ENCODE results near the gene NPHP4. TPM values are rescaled to one million over a fixed set of nuclear protein-coding genes. Genes with fewer than 3 reads are reported as not detected.
"Not testable (repeated sequence)": the region's sequence is repeated elsewhere in the genome, so short reads cannot be mapped to it uniquely, and the experiment has no call there.

Gene NPHP4
- polyA plus RNA-seq, 4 donors: 6.8 to 17.1 (median 10.8) TPM

DNA sequence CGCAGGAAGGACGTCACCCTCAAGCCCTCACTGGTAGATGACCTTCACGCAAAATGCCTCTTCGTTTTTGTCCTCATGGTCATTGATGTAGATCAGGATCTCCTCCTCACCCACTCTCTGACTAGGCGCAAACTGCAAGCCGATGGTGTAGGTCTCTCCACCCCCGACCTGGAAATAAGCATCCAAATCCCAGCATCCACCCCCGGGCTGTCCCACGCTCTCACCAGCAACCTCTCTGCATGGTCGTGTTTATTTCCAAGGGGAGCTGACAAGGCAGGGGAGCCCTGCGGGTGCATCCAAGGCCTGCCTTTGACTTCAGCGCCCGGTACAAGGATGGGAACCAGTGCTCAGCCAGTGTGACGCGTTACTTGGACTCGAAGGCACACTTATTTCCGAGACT lies 129.0 kb downstream of the NPHP4 start:
- no peak for DNase-seq (ENCODE audit: low read depth in 4 of 4, low spot score in 3 of 4)

DNA sequence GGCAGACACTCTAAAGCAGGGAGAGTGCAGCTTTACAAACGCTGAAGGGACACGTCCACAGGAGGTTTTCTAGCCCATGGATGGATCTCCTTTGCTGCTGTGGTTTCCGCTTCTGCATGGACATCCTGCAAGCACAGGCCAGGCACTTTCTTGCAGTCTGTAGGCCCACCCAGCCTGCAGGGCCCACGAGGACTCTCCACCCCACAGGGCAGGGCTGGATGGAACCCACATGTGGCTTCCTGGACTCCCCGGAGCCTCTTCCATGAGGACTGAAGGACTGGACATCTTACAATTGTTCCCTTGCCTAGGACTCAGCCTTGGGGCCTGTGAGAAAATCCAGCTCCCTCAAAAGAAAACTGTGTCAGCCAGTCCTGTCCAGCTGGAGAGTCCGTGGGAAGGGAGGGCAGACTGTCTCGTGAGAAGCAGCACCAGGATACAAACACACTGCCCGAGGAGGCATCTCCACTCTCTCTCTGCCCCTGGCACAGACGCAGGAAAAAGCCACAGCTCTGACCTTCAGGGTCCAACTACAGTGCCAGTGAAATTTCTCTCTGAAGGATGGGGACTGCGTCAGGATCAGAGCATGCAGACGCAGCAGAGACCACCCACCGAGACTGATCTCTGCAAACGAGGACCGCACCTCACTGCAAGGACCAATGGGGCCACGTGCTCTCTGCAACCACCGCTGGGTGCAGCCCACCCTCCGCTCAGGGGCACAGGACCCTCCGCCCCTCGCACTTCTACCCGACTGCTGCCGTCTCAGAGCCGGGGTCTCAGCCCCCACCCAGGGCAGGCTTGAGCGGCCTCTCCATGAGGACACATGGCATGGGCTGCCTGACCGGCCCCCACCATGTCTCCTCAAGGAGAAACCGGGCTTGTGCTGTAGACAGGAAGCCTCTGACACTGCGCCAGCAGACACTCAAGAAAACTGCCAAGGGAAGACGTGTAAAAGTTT lies 130.1 kb downstream of the NPHP4 start:
- DNase-seq (ENCODE audit: low read depth in 4 of 4, low spot score in 3 of 4): no peak

DNA sequence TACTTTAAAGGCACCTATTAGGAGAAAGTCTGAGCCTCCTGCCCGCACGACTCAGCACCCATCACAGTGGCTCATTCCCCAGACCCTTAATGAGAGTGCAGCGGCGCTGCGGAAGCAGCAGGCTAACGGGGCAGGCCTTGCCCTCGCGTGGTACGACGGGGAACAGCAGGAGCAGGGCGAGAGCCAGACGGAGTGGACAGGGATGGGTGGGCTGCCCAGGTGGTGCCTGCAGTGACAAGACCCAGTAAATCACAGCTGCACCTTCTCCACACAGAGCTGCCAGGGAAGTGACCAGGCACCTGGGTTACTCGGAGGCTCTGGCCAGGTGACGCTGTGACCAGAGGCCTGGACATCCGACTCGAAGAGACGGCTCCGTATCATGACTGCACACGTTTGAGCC lies 131.9 kb downstream of the NPHP4 start:
- no peak for DNase-seq (ENCODE audit: low read depth in 4 of 4, low spot score in 3 of 4)

DNA sequence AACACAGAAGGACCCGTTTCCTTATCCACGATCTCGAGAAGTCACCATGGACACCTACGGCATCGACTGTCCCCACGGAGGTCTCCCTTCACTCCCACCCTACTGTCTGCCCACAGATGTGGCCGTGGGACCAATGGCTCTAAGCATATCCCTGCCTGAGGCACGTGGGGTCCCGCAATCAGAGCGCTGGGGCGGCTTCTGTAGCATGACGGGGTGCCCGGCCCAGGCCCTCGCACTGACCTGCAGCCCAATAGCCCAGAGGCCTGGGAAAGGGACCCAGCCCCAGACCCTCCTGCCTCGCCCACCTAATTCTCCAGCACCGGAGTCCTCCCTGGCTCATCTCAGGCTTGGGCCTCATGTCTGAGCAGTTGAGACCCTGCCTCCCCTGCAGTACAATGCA lies 132.5 kb downstream of the NPHP4 start:
- DNase-seq (ENCODE audit: low read depth in 4 of 4, low spot score in 3 of 4): no peak

DNA sequence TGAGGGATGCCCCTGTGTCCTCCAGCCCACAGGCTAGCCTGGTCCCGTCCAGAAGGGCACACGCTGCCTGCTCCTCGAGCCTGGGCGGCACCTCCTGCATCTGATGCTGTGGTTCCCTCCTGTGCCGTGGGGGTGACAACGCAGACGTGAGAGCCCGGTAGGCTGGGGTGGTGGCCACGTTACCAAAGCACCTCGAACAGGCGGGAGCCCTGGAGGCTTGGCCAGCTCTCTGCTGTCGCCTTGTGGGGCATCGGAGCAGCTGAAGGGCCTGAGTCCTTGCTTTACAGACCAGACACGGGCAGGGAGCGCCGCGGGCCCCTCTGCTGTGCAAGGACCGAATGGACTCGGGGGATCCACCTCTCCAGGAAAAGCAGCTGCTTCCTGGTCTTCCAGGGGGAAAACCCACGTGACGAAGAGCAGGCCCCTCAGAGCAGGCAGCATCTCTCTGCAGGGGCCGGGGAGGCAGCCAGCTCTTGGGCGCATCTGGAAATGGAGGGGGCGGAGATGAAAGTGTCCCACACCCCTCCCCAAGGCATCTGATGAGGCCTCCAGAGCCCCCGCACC lies 133.3 kb downstream of the NPHP4 start:
- no peak for DNase-seq (ENCODE audit: low read depth in 4 of 4, low spot score in 3 of 4)

DNA sequence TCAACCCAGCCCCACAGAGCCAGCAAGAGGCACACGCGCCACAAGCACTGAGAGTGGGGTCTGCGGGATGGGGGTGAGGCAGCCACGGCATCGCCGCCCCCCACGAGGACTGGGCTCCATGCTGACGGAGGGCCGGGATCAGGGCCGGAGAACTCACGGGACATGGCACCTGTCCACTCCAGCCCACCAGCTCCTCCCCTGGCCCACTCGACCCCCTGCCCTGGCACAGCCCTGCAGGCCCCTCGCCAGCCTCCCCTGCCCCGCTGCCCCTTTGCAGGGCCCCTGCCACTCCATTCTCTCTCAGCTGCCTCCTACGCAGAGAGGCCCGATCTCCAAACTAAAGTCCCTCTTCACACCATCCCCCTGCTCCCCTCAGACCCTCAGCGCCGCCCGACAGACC lies 134.0 kb downstream of the NPHP4 start:
- no peak for DNase-seq (ENCODE audit: low read depth in 4 of 4, low spot score in 3 of 4)

DNA sequence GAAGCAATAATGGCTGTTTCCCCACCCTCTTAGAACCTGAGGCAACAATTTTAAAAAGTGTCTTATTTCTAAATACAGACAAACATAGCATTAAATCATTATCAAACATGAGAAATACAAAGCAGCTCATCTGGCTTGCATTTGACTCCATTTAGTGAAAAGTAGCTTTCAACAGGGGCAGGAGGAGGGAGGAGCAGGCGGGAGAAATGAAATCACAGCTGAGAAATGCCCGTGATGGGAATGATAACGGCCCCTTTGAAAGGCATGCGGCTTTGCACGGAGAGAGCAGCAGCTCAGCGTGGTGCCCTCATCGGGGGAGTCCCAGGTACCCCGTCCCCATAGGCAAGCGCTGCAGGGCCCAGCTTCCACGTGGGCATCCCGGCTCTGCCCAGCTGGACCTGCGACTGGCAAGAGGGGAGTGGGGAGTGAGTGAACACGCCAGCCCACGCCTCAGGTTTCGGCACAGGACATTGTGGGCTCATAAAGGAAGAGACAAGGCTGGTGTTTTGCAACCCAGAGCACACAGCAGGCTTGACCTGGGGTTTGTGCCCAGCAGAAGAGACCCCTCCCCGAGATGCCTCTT lies 134.6 kb downstream of the NPHP4 start:
- no peak for DNase-seq (ENCODE audit: low read depth in 4 of 4, low spot score in 3 of 4)

DNA sequence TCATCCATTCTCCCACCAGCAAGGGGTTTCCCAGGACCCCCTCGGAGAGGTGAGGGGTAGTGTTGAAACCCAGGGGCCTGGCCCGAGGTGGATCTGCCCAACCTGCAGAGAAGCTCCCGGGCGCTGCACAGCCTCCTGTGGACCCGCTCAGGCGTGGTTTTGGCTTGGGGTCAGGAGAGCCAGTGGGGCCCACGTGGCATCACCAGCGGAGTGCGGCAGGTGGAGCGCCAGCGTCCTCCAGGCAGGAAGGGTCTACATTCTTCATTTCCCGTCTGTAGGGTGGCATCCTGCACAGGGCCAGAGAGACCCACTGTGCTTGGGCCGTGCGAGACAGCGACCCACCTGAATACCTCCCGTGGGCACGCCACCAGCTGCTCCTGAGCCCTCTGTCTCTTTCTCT lies 135.2 kb downstream of the NPHP4 start:
- DNase-seq (ENCODE audit: low read depth in 4 of 4, low spot score in 3 of 4): no peak

DNA sequence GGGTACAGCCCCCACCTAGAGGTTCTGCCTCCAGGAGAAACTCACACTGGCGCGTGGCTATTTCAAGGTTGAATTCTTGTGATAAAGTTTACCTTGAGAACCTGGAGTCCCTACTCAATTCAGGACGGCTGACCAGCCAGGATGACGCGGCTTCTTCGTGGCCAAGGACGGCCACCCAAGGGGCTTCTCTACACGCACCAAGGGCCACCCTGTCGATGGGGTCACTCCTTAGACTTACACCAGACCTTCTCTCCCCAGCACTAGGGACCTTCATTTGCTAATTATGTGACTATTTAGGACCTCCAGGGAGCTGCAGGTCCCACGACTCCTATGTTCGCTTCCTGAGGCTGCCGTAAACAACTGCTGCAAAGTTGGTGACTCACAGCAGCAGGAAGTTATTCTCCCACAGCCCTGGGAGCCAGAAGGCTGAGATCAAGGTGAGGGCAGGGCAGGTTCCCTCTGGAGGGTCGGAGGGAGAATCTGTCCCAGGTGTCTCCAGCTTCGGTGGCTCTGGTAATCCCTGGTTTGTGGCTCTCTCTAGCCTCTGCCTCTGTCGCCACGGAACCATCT lies 135.9 kb downstream of the NPHP4 start:
- no peak for DNase-seq (ENCODE audit: low read depth in 4 of 4, low spot score in 3 of 4)

DNA sequence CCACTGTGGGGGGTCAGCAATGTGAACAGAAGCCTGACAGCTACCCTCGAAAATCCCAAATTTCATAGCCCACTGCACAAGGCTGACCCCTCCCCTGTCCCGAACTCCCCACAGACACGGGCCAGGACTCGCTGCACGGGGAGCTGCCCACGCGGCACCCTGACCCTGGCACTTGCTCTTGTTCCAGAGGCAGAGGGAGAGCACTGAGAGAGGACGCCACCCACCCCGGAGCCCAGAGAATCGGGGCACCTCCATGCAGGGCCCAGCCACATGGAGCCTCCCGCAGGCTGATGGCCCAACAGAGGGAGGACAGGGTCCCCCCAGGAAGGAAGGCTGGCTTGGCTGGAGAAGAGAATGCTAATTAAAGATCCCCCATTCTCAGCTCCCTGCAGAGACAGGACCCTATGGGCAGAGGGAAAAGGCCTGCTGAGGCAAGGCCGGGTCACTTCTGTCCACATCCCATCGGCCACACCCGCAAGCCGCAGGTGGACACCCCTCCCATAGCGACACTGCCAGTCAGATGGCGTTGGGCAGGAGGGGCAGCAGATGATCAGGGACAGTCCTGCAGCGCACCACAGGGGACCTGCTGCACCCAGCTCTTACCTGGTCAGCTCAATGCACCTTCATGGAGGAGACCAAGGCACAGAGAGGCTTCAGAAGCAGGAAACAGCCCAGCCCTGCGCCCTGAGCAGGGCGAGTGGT lies 136.9 kb downstream of the NPHP4 start:
- no peak for DNase-seq (ENCODE audit: low read depth in 4 of 4, low spot score in 3 of 4)

DNA sequence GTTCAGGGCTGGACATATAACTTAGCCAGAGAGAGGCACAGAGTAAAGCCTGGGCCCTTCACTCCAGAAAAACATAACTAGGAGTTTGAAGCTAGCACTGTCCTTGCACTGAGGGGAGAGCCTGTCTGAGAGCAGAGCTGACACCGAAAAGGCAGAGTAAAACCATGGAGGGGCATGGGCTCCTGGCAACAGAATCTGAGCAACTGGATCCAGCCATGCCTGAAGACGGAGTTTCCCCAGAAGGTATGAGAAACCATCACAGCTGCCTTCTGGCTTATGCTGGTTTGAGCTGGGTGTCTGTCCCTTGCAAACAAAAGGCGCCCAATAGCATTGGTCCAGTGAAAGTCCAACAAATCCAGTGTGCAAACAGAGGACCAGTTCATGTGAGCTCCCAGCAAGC lies 137.5 kb downstream of the NPHP4 start:
- no peak for DNase-seq (ENCODE audit: low read depth in 4 of 4, low spot score in 3 of 4)

DNA sequence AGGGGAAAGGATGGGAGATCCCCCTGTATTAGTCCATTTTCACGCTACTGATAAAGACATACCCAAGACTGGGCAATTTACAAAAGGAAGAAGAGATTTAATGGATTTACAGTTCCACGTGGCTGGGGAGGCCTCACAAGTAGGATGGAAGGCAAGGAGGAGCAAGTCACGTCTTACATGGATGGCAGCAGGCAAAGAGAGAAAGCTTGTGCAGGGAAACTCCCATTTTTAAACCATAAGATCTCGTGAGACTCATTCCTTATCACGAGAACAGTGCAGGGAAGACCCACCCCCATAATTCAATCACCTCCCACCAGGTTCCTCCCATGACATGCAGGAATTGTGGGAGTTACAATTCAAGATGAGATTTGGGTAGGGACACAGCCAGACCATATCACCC lies 138.4 kb downstream of the NPHP4 start:
- DNase-seq (ENCODE audit: low read depth in 4 of 4, low spot score in 3 of 4): not testable (repeated sequence)

DNA sequence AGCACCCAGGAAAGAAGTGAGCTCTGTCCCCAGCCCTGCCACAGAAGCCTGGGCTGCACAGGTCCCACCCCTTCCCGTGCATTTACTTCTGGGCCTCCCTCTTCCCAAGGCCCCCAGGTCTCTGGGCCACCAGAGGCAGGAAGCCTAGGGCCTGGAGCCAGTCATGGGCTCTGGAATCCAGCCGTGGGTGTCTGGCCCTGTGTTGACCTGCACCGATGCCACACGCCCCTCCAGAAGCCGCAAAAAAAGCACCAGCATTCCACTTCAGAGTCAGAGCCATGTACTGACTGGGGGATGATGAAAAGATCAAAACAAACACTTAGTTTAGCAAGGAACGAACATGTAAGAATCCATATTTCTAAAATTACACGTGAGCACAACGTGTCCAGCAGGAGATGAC lies 141.7 kb downstream of the NPHP4 start:
- no peak for DNase-seq (ENCODE audit: low read depth in 4 of 4, low spot score in 3 of 4)

DNA sequence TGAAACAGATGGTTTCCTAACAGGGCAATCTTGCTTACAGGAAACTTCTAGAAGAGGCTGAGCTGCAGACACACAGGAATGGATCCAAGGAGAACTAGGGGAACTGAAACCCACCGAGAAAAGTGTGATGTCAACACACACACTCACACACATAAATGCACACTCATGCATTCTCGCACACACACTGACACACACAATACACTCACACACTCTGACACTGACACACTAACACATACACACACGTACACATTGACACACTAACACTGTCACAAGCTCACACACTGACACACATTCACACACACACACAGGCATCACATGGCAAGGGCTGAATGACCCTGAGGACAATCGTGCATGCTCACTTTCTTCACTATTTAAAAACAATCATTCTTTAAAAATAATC lies 142.7 kb downstream of the NPHP4 start:
- DNase-seq (ENCODE audit: low read depth in 4 of 4, low spot score in 3 of 4): no peak

DNA sequence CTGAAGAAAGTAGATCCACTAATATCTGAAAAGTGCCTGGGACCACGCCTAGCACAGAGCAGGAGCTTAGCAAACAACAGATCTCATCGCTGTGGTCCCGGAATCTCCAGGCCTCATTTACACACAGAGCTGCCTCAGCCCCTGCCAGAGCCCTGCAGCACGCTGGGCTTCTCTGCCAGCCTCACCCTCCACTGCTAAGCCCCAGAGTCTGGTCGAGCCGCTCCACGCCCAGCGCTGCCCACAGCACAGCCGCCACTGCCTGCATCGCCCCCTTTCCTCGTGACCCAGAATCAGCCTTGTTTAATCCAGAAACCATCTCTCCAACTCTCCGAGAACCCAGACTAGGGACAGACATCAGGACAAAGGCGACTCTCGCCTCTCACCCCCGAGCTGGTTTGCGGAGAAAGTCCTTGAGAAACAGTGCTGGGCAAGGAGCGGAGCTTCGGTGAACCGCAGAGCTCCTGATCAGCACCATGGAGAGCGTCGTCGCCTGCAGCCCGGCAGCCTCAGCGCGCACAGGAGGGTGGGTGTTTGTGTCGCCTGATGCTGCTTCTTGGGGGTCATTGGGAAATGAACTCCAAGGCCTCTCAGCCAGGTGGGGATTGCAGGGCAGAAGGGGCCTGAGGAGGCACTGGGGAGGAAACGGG lies 145.1 kb downstream of the NPHP4 start:
- DNase-seq (ENCODE audit: low read depth in 4 of 4, low spot score in 3 of 4): peak; percentile 34 to 61 (median 46)

DNA sequence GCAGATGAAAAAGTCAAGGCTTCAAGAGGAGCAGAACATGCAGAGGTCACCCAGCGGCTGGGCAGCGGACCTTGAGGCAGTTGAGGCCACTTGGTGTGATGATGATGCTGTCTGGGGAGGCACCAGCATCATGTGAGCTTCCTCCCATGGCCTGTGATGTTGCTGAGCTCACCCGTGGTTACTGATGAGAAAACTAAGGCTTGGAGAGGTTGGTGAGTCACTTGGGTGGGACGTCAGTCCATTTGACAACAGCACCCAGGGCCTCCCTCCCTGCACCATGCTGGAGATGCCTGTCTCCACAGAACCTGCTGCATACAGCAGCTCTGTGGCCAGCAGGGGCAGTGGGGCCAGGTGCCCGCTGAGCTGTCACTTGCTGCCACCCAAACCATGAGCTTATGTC lies 146.8 kb downstream of the NPHP4 start:
- DNase-seq (ENCODE audit: low read depth in 4 of 4, low spot score in 3 of 4): no peak

DNA sequence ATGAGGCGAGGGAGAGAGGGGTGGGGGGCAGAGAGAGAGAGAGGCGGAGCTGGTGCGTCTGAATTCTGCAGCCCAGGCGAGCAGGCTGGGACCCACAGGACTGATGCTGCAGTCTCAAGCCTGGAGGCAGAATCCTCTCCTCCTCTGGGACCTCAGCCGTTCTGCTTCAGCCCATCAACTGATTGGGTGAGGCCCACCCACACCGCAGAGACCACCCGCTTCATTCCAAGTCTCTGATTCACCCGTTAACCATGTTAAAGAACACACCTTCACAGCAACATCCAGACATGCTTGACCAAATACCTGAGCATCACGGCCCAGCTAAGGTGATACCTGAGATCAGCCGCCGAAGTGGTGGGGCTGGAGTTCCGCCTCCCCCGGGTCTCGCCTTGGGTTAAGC lies 147.8 kb downstream of the NPHP4 start:
- DNase-seq (ENCODE audit: low read depth in 4 of 4, low spot score in 3 of 4): no peak

DNA sequence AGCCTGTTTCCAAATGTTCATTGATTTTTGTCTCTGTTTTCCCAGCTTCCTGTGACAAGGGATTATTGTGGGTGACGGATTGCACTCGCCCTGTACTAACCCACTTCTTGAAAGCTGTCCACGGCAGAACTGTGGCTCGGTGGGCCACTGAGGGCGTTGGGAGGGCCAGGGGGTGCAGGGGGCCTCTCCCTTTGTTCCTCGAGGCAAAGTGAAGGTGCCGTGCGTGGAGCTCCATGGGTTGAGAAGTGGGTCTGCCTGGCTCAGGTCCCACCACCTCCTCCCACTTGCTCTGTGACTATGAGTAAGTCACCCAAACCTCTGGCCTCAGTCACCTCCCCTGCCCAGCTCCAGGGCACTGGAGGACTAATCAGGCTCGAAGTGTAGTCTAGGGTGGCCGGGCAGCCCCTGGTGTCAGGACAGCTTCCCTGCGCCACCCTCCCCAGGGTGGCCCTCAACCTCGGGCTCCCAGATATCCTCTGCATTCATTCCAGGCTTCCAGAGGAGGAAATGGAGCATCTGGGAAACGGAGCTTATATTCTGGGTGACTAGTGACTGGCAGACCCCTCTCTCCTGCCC lies 148.6 kb downstream of the NPHP4 start:
- no peak for DNase-seq (ENCODE audit: low read depth in 4 of 4, low spot score in 3 of 4)

DNA sequence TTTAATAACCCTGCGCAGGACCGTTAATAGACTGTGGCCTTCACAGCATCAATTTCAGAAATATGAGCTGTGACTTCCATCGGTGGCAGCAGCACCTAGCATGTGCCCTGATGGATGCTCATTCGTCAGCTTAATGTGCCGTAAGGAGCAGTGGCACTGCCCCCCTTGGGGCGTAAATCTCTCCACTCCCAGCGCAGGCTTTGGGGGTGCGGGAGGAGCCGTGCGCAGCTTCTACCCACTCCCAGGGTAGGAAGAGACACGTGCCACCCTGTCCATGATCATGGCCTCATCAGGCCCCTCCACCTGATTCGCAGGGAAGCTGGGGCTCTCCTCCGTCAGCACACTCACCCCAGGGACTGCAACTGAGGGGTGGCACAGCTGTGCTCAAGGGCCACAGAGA lies 149.5 kb downstream of the NPHP4 start:
- no peak for DNase-seq (ENCODE audit: low read depth in 4 of 4, low spot score in 3 of 4)

DNA sequence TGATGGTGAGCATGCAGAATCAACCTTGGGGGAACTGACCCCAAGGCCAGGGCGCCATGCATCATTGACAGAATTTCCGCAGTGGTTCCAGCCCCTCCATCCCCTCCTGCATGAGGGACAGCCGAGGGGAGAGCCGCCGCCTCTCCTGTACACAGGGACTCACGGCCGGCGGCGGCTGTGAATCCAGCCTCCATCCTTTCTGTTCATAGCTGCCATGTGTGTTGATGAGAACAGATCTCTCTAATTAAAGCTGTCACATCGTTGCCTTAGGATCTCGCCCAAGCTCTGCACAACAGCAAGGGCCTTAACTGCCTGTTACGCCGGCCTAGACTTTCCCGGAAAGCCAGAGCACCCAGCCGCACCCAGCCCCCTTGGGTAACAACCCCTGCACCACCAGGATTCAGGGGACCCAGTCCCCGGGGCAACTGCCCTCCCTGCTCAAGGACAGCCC lies 151.6 kb downstream of the NPHP4 start:
- no peak for DNase-seq (ENCODE audit: low read depth in 4 of 4, low spot score in 3 of 4)

Measured in left renal pelvis (tissue), 4 donors.